ENCODE results near the gene SELENON. TPM values are rescaled to one million over a fixed set of nuclear protein-coding genes. Genes with fewer than 3 reads are reported as not detected.

Gene SELENON
- total RNA-seq, 2 experiments from 2014 or later = 9.9 to 28.3 TPM

DNA sequence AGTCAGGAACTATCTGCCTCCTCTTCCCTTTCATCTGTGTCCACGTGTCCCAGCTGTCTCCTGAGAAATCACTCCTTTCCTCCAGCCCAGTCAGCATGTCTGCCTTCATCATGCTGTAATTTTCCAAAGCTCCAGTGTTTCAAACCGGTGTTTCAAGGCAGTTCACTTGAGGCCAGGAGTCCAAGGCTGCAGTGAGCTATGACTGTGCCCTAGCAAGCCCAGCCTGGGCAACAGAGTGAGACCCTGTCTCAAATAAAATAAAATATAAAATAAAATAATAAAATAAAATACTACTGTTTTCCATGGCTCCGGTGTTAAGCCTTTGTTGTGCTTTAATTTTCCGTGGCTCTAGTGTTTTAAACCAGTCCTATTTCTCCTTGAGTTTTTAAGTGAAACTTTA lies 7.9 kb upstream of the SELENON start:
- CTCF ChIA-PET (ENCODE audit: unreplicated experiment) = no interaction called here
- no peaks in the 10 kb centered on the region for H3K9me2 ChIP-seq (ENCODE audit: insufficient read depth, low read length)
- no peak for DNase-seq (ENCODE audit: low spot score)
- peaks cover 21% of the 10 kb centered on the region for H3K4me1 ChIP-seq (ENCODE audit: insufficient read depth, low read length, poor library complexity, severe bottlenecking)
- H3K4me3 ChIP-seq (ENCODE audit: low read depth, low read length, poor library complexity, severe bottlenecking) = no peak overlapping the region
- no peaks in the 10 kb centered on the region for H3K79me2 ChIP-seq (ENCODE audit: insufficient read depth, low read depth, low read length)
- H3K4me2 ChIP-seq (ENCODE audit: low read length) = no peak overlapping the region
- intact Hi-C loops (cut with micrococcal nuclease; ENCODE audit: unreplicated experiment) = no loop called here
- H2AFZ ChIP-seq (ENCODE audit: low read length) = no peak overlapping the region
- H3K9me3 ChIP-seq (ENCODE audit: low read length) = no peaks in the 10 kb centered on the region
- POLR2A ChIA-PET = no interaction called here
- no peaks in the 10 kb centered on the region for H3K36me3 ChIP-seq (ENCODE audit: insufficient read depth, low read length)
- no peaks in the 10 kb centered on the region for H4K20me1 ChIP-seq (ENCODE audit: insufficient read depth, low read length)
- H3K27ac ChIP-seq (ENCODE audit: low read depth, low read length, poor library complexity, severe bottlenecking) = no peak overlapping the region
- no TSS peak for BruUV-seq (replicated peaks)
- TF ChIP-seq CTCF (conservative IDR thresholded peaks at IDR 0.05; ENCODE audit: low read length) = no peak
- TF ChIP-seq EZH2phosphoT487 (IDR thresholded peaks at IDR 0.05; ENCODE audit: borderline replicate concordance, low read depth, low read length) = no peak

DNA sequence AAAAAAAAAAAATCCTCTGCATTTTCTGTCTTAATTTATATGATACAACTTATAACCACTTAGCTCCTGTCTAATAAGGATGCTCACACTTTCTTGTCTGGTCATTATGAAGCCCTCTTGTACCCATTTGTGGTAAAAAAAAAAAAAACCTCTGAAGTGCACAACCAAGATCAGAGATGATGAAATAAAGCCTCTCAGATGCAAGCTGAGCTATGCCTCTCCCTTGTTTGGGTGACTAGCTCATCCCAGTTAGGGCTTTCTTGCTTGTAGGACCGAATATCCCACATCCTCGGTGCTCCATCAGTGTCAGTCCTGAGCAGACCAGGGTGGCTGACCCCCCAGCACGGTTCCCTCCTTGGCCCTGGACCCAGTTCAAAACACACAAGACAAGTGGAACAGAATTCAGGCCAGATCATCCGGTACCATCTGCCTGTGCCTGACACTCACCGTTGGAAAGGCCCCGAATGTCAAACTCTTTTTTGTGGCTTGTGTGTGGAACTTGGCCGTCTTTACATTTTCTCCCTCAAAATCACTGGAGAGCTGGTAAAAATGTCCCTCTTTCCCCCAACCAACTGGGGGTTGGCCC lies 6.3 kb upstream of the SELENON start:
- Histone ChIP-seq H3K27ac (ENCODE audit: low read depth, low read length, poor library complexity, severe bottlenecking) (no peak overlapping the region), H3K36me3 (ENCODE audit: insufficient read depth, low read length) (no peaks in the 10 kb centered on the region), H3K4me2 (ENCODE audit: low read length) (no peak overlapping the region), H3K4me3 (ENCODE audit: low read depth, low read length, poor library complexity, severe bottlenecking) (no peak overlapping the region), H2AFZ (ENCODE audit: low read length) (no peak overlapping the region), H3K9me2 (ENCODE audit: insufficient read depth, low read length) (no peaks in the 10 kb centered on the region), H3K9me3 (ENCODE audit: low read length) (no peaks in the 10 kb centered on the region), H3K4me1 (ENCODE audit: insufficient read depth, low read length, poor library complexity, severe bottlenecking) (peaks cover 18% of the 10 kb centered on the region), H4K20me1 (ENCODE audit: insufficient read depth, low read length) (no peaks in the 10 kb centered on the region), H3K79me2 (ENCODE audit: insufficient read depth, low read depth, low read length) (no peaks in the 10 kb centered on the region)
- BruUV-seq (replicated peaks) = no TSS peak
- TF ChIP-seq EZH2phosphoT487 (IDR thresholded peaks at IDR 0.05; ENCODE audit: borderline replicate concordance, low read depth, low read length) (no peak), CTCF (conservative IDR thresholded peaks at IDR 0.05; ENCODE audit: low read length) (no peak)
- intact Hi-C loops (cut with micrococcal nuclease; ENCODE audit: unreplicated experiment) = no loop called here
- POLR2A ChIA-PET = interaction anchor here (0.7 kb wide), 1 partner anchor 572 kb away, joined by 3 read pairs; no protein-coding TSS in a partner anchor
- no peak for DNase-seq (ENCODE audit: low spot score)
- CTCF ChIA-PET (ENCODE audit: unreplicated experiment) = no interaction called here

- no TSS peak for BruUV-seq (replicated peaks)
- Histone ChIP-seq H3K4me2 (ENCODE audit: low read length) (no peak overlapping the region), H3K36me3 (ENCODE audit: insufficient read depth, low read length) (no peaks in the 10 kb centered on the region), H3K9me3 (ENCODE audit: low read length) (no peaks in the 10 kb centered on the region), H3K27ac (ENCODE audit: low read depth, low read length, poor library complexity, severe bottlenecking) (no peak overlapping the region), H3K4me3 (ENCODE audit: low read depth, low read length, poor library complexity, severe bottlenecking) (no peak overlapping the region), H3K4me1 (ENCODE audit: insufficient read depth, low read length, poor library complexity, severe bottlenecking) (peaks cover 21% of the 10 kb centered on the region), H2AFZ (ENCODE audit: low read length) (no peak overlapping the region), H3K9me2 (ENCODE audit: insufficient read depth, low read length) (no peaks in the 10 kb centered on the region), H4K20me1 (ENCODE audit: insufficient read depth, low read length) (no peaks in the 10 kb centered on the region), H3K79me2 (ENCODE audit: insufficient read depth, low read depth, low read length) (no peaks in the 10 kb centered on the region)
- TF ChIP-seq EZH2phosphoT487 (IDR thresholded peaks at IDR 0.05; ENCODE audit: borderline replicate concordance, low read depth, low read length) = no peak
- TF ChIP-seq CTCF (conservative IDR thresholded peaks at IDR 0.05; ENCODE audit: low read length) = no peak
- POLR2A ChIA-PET = interaction anchor here (0.6 kb wide), 1 partner anchor 530 kb away, joined by 3 read pairs; no protein-coding TSS in a partner anchor
- intact Hi-C loops (cut with micrococcal nuclease; ENCODE audit: unreplicated experiment) = no loop called here
- no peak for DNase-seq (ENCODE audit: low spot score)
- CTCF ChIA-PET (ENCODE audit: unreplicated experiment) = interaction anchor here (0.6 kb wide), 1 partner anchor 222 kb away, joined by 4 read pairs; no protein-coding TSS in a partner anchor
These were observed 5.7 kb upstream of the SELENON start for GRCh38 chr1:25794325-25794724.
